D341Med (cell line): Measurements from ENCODE around the gene DDX17.

Source experiments
- DNase-seq: peaks from one replicate; pipeline ENCODE4 v3.0.0; 2012; ENCODE audit warnings: low spot score

The DDX17 gene

DNA sequence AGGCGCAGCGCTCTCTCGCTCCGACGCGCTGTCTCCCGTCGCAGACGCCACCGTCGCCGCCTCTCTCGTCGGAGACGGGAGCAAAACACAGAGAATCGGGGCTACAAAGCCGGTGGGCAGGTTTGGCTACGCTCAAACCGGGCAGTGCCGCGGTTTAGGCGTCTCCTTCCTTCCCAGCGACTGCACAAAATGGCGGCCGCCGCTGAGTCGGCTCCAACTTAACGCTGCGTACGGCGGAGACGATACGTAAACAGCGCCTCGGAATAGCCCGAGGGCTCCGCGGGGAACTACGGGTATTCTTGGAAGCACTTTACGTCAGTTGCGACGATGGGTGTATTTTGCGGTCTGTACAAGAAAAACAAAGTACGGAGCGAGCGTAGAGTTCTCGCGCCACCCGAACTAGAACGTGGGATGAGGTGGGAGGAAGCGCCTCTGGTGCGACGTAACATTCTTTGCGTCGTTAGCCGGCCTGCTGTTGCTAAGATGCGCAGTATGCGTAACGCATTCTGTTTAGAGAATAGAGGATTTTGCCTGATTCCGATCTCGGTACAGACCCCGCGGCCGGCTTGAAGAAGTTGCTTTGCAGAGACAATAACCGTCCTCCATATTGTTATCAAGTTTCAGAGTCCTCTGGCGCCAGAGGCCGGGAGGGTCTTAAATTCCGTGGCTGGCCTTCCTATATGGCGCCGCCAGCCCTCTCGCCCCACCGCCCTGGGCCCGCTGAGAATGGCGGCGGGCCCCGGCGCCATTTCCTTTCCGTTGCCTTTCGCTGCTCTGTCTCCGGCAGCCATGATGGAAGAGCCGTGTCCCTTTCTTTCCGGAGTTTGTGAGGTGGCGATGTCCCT lies at the start of gene DDX17:
TSS of gene DDX17 (minus strand) at position 194 of the 845 bp plus-strand sequence.
- DNase-seq = peak; percentile 89

GRCh38 chr22:38554281-38554680 lies 48.2 kb upstream of the DDX17 start:
- no peak for DNase-seq

DNA sequence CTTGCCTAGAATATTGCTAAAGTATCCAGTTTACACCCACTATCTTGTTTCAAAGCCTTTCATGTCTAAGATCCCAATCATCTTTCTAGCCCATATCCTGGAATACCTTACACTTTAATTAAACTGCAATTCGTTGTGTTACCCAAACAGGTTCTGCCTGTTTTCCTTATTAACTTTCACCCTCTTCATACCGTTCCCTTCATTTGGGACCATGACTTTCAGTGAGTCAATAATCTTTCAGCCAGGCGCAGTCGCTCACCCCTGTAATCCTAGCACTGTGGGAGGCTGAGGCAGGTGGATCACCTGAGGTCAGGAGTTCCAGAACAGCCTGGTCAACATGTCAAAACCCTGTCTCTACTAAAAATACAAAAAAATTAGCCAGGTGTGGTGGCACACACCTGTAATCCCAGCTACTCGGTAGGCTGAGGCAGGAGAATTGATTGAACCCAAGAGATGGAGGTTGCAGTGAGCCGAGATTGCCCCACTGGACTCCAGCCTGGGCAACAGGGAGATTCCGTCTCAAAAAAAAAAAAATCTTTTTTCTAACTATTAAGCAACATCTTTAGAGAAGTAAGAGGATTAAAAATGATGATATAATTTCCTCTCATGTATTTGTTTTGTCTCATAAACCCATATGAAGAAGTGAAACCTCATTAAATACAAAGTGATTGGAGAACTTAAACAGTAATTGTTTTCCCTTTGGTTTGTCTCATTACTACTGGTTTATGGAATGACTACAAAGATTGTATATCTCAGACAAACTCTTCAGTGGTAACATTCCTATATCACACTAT lies 43.2 kb upstream of the DDX17 start:
- DNase-seq = no peak

DNA sequence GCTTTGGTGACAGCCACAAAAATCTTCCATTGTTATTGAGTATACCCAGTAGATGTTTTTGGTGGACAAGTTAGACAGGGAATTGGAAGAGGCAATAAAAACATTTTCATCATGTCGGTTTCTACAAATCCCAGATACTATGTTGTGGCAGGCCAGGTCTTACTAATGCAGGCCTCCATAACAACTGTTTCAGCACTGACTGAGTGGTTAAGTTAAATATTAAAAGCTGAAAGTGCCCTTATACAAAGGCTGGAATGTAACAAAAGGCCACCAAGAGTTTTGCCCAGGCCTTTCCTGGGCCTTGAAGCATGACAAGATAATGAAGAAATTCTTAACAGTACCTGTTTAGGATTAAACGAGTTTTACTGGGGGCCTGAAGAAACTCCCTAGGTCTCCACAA lies 34.6 kb upstream of the DDX17 start:
- DNase-seq = no peak

GRCh38 chr22:38531251-38531938 lies 25.3 kb upstream of the DDX17 start:
- peak; percentile 53 for DNase-seq

GRCh38 chr22:38524429-38524828 lies 18.3 kb upstream of the DDX17 start:
- DNase-seq = no peak

GRCh38 chr22:38523479-38523878 lies 17.4 kb upstream of the DDX17 start:
- no peak for DNase-seq

DNA sequence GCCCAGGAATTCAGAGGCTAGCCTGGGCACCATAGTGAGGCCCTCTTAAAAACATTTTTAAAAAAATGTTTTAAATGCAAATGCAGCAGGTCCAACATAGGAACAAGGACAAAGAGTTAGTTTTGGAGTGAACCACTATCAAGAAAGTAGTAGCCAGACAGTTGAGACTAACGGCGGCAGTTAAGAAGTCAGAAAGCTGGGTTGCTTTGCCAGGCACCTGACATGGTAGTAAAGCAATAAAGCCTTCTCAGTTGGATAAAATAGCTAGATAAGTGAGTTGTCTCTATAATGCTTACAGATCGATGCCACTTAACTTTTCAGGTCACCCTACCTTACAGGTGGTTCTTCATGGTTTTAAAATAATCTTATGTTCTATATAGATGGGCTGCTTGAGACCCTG lies 16.9 kb upstream of the DDX17 start:
- DNase-seq = no peak

- no peak for DNase-seq
Measured at GRCh38 chr22:38519453-38520250, 13.5 kb upstream of the DDX17 start.

DNA sequence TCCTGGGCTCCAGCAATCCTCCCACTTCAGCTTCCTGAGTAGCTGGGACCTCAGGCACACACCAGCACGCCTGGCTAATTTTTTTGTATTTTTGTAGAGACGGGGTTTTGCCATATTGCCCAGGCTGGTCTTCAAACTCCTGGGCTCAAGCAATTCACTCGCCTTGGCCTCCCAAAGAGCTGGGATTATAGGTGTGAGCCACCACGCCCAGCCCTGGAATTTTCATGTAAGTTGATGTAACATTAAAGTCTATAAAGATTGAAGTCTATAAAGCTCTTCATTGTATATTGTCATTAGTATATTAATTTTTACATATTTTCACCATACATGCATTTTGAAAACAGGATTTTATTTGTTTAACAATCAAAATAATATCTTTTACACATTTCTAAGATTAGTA lies 12.5 kb upstream of the DDX17 start:
- DNase-seq = no peak

DNA sequence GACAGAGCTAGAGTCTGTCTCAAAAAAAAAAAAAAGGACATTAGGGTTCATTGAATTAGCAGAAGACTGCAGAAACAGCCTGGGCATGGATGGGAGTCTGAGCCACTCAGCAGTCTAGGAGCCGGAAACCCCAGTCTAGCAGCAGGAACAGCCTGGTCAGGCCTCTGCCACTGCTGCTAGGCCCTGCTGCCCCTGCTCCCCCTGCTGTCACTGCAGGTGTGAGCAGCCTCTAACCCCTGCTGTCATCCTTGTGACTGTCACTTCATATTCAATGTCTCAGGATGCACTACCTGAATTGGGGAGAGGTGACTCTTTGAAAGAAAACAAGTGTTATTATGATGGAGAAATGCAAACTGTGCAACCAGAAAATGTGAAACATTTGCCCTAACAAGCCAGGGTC lies 7.0 kb upstream of the DDX17 start:
- DNase-seq = peak; percentile 59

- DNase-seq = no peak
Measured at GRCh38 chr22:38510416-38510970, 4.4 kb upstream of the DDX17 start.

GRCh38 chr22:38505541-38506117 lies 482 bp downstream of the DDX17 start:
- DNase-seq = peak; percentile 86

- no peak for DNase-seq
Measured at GRCh38 chr22:38504731-38505540, 1.2 kb downstream of the DDX17 start.

GRCh38 chr22:38503021-38503420 lies 3.1 kb downstream of the DDX17 start:
- DNase-seq = no peak

DNA sequence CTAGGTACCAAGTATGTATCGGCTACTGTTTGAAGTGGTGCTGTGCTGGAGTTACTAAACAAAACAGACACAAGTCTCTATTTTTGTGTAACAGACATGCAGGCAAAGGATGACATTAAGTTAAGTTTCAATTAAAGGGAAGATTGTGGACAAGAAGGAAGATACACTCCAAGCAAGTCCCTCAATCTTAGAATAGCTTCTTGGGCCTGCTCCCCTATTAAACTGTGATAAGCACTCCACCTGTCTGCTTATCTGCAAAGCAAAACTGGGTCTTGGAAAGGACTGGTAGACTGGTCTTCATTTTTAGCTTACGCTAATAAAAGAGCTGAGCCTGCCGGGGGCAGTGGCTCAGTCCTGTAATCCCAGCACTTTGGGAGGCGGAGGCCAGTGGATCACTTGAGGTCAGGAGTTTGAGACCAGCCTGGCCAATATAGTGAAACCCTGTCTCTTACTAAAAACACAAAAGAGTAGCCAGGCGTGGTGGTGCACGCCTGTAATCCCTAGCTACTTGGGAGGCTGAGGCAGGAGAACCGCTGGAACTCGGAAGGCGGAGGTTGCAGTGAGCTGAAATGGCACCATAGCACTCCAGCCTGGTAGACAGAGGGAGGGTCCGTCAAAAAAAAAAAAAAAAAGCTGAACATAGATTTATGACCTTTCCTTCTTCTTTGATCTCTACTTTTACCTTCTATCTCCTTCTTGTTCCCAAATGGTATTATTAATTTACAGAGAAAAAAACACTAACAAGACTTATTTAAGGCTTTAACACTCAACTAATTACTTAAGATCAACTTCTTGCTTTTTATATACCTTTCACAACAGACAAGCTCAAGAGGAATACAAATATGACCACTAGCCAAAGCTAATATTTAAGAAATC lies 4.1 kb downstream of the DDX17 start:
- DNase-seq = no peak

- DNase-seq = no peak
Measured at GRCh38 chr22:38497869-38498268, 8.2 kb downstream of the DDX17 start.

DNA sequence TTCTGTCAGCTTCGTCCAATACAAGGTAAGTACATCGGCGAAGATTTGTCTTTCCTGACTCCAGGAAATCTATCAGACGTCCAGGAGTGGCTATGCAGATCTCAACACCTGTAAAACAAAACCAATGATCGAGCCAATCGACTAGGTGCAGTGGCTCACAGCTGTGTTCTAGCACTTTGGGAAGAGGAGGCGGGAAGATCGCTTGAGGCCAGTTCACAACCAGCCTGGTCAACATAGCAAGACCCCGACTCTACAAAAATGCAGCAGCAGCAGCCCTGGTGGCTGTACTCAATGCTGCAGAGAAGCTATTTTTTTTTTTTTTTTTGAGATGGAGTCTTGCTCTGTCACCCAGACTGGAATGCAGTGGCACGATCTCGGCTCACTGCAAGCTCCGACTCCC lies 11.2 kb downstream of the DDX17 start:
- DNase-seq = no peak

GRCh38 chr22:38494498-38494897 lies 11.6 kb downstream of the DDX17 start:
- DNase-seq = no peak
